ENCODE measurements around the gene NT5C3B. TPM values are rescaled to one million over a fixed set of nuclear protein-coding genes. Genes with fewer than 3 reads are reported as not detected.
A peak's percentile ranks its signal among the peaks of the same experiment; 100 is the strongest.
"Not testable (repeated sequence)": the region's sequence is repeated elsewhere in the genome, so short reads cannot be mapped to it uniquely, and the experiment has no call there.

The NT5C3B gene
- total RNA-seq (2014; rRNA removed; shearing (Covaris generic)), result 37.5 and 39.4 TPM in 2 replicates

DNA sequence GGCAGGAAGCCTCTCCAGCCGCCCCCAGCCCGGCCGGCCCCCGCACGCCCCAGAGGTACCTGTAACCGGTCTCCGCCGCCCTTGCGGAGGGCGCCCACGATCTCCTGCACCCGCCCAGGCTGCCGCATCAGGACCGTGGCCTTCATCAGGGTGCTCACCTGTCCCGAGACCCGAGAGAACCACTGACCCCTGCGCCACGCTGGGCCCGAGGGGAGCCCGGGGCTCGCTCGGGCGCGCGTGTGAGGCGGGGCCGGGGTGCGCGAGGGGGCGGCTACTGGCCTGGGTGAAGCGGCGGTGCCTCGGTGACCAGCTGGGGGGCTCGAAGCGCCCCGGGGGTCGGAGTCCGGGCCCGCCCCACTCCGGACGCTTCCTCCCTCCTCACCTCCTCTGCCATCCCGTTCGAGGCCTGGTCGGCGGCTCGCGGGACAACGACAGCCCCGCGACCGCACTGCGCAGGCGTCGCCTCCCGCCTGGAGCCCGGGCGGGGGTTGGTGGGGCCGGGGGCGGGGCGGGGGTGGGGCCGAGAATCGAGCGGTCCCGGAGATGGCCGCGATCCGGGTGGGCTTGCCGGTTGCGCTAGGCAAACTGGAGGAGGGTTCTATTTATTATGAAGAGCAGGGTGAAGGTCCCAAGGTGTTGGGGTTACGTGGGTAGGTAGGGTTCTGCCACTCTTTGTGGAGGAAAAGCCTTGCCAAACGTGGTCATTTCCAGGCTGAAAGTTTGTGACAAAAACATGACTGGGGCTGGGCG is at the start of gene NT5C3B:
NT5C3B (minus strand) TSS at position 433 of the 750 bp plus-strand sequence; CDS start at position 394, 39 bp downstream.
- DNase-seq (ENCODE audit: low read depth), result peak; percentile 48

GRCh38 chr17:41885733-41886132 is 49.7 kb upstream of the NT5C3B start:
- DNase-seq (ENCODE audit: low read depth), result no peak

DNA sequence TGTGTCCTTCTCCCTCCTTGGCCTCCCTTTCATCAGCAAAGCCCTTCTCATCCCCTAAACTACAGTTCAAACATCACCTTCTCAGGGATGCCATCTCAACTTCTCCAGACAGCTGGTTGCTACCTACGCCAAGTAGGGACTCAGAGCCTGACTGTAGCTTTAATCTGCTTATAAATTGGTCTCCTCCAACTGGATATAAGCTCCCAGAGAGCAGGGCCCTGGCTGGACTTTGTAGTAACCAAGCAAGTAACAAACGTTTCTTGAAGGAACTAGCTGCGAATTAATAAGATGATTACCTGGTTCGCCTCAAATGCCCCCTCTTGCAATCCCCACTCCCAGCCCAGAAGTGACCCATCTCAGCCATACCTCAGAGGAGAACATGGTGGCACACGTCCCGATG is 46.7 kb upstream of the NT5C3B start:
- DNase-seq (ENCODE audit: low read depth), result no peak

GRCh38 chr17:41880130-41880529 is 44.1 kb upstream of the NT5C3B start:
- no peak for DNase-seq (ENCODE audit: low read depth)

DNA sequence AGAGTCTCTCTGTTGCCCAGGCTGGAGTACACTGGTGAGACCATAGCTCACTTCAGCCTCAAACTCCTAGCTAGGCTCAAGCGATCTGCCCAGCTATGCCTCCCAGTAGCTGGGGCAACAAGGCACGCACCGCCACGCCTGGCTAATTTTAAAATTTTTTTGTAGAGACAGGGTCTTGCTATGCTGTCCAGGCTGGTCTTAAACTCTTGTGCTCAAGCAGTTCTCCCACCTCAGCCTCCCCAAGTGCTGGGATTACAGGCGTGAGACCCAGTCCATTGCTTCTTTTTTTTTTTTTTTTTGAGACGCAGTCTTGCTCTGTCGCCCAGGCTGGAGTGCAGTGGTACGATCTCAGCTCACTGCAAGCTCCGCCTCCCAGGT is 38.2 kb upstream of the NT5C3B start:
- DNase-seq (ENCODE audit: low read depth), result not testable (repeated sequence)

- DNase-seq (ENCODE audit: low read depth), result no peak
These were observed 37.7 kb upstream of the NT5C3B start for GRCh38 chr17:41873559-41874292.

- DNase-seq (ENCODE audit: low read depth), result no peak
These were observed 35.8 kb upstream of the NT5C3B start for GRCh38 chr17:41871789-41872188.

DNA sequence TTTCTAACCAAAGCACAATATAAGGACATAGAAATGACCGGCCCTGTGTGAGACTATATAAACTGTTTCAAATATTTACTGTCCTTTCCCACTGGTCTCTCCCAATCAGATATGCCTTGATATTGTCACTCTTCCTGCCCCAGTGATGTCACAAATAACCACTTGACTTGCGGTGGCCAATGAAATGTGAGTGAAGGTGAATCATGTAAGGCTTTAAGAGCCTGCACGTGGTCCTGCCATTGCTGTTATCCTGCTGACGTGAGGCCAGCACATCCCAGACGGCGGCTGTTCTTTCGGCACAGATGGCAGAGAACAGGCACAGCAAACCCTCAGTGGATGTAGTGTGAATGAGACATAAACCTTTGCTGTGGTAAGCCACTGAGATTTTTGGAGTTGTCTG is 34.6 kb upstream of the NT5C3B start:
- no peak for DNase-seq (ENCODE audit: low read depth)

DNA sequence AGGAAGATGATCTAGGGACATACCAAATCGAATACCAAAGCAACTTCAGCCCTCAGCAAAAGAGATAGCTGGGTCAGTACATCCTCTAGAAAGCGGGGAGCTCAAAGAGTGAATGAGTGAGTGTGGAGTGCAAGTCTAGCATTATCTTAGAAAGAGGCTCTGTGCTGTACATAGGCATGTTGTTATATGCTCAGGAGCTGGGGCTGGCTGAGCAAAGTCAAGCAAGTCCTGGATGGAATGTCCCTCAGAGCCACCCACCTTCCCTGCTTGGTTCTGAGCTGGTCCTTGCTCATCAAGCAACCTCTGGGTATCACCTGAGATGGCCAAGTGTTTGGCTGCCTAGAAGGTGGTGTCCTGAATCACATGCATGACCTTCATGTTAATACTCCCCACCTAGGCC is 34.1 kb upstream of the NT5C3B start:
- no peak for DNase-seq (ENCODE audit: low read depth)

DNA sequence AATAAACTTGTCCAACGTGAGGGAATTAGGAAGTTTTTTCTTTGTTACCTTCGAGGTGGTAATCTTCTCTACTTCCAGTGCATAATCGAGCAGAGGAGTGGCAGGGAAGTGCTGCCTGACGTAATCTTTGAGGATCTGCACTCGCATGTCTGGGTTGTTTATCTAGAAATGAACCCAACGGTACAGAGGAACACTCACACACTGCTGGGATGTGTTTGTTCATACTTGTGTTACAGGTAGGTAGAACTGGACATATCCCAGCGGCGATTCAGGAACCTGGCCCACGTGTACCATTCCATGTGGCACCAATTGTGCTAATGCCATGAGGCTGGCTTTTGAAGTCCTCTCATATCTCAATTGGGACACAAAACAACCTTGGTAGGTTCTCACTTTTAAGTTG is 33.4 kb upstream of the NT5C3B start:
- no peak for DNase-seq (ENCODE audit: low read depth)

- DNase-seq (ENCODE audit: low read depth), result peak; percentile 10
These were observed 32.5 kb upstream of the NT5C3B start for GRCh38 chr17:41868568-41868967.

DNA sequence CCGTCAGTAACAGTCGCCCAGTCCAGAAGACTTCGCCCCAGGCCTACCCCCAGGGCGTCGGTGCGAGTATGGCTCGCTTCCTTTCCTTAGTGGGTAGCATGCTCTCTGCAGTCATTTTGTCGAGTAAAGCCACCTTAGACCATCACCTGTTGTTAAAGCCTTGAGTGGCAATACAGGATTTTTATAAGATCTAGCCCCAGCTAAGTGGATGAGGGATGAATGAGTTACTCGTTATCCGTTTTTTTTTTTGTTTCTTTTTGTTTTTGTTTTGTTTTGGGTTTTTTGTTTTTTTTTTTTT is 29.5 kb upstream of the NT5C3B start:
- DNase-seq (ENCODE audit: low read depth), result no peak

- DNase-seq (ENCODE audit: low read depth), result peak; percentile 84
These were observed 29.0 kb upstream of the NT5C3B start, which contains the start of gene KLHL11 for GRCh38 chr17:41864836-41865595. Gene KLHL11 (minus strand): TSS chr17:41865423. CDS start chr17:41865370, 53 bp downstream.

- DNase-seq (ENCODE audit: low read depth), result peak; percentile 11
These were observed 28.4 kb upstream of the NT5C3B start for GRCh38 chr17:41864498-41864835.

DNA sequence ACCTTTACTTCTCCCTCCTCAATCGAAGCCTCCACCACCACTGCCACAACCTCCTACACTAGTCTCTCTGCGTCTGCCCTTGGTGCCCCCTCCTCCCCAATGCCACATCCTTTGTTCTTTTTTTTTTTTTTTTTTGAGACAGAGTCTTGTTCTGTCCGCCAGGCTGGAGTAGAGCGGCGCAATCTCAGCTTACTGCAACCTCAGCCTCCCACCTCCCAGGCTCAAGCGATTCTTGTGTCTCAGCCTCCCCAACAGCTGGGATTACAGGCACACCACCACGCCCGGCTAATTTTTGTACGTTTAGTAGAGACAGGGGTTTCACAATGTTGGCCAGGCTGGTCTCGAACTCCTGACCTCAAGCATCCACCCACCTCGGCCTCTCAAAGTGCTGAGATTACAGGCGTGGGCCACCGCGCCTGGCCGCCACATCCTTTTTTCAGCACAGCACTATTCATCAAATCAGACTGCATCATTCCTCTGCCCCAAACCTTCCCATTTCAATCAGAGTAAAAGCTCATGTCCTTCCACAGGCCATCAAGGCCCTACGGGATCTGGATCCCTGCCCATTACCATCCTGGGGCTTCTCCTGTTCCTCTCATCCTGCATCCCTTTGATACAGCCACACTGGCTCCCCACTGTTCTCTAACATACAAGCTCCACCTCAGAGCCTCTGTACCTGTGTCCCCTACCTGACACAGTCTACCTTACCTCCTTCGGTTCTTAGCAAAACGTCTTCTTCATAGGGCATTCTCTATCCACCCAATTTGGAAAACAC is 27.2 kb upstream of the NT5C3B start:
- DNase-seq (ENCODE audit: low read depth), result no peak

DNA sequence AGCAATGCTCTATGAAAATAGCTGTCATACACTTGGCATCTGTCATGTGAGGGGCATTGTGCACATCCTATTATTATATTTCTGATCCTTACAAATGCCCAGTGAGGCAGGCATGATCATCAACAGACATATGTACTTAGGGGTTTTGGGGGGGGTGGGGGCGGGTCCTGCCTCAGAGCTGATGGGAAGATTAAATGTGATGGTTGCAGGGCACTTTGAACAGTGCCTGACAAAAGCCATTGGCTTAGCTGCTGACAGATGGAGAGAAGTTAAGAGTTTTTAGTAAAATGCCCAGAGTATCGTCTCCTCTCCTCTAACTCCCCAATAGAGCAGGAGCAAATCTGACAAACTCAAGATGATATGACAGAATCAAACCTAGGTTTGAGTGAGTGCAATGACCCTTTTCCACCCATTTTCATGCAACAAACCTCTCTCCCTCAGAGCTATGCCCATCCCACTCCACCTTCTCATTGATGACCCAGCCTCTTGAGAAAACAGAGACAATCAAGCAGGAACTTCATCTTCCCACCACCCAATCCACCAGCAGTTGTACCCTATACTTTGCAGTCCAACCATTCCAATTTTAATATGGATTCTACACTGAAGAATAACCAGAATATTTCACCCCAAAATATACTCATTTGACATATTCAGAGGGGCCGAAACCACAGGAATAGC is 24.4 kb upstream of the NT5C3B start:
- DNase-seq (ENCODE audit: low read depth), result no peak

- DNase-seq (ENCODE audit: low read depth), result not testable (repeated sequence)
These were observed 15.3 kb upstream of the NT5C3B start for GRCh38 chr17:41851382-41851781.

- DNase-seq (ENCODE audit: low read depth), result no peak
These were observed 13.4 kb upstream of the NT5C3B start for GRCh38 chr17:41849251-41849990.

- DNase-seq (ENCODE audit: low read depth), result no peak
These were observed 12.8 kb upstream of the NT5C3B start for GRCh38 chr17:41848788-41849187.

- peak; percentile 50 for DNase-seq (ENCODE audit: low read depth)
These were observed 8.9 kb upstream of the NT5C3B start for GRCh38 chr17:41844971-41845370.

- not testable (repeated sequence) for DNase-seq (ENCODE audit: low read depth)
These were observed 4.7 kb upstream of the NT5C3B start for GRCh38 chr17:41840781-41841180.
